BLaER1 (cell line): ENCODE data around the gene ZCCHC24.
A peak's percentile ranks its signal among the peaks of the same experiment; 100 is the strongest.

Experiments
- H3K27ac ChIP-seq: shearing (Covaris generic); formaldehyde crosslinking; 2 replicates; pipeline ENCODE4 v1.8.1; 2022
- H3K27me3 ChIP-seq: shearing (Covaris generic); formaldehyde crosslinking; 2 replicates; pipeline ENCODE4 v1.8.1; 2022
- H3K36me3 ChIP-seq: shearing (Covaris generic); formaldehyde crosslinking; 2 replicates; pipeline ENCODE4 v1.8.1; 2022
- H3K4me1 ChIP-seq: shearing (Covaris generic); formaldehyde crosslinking; 2 replicates; pipeline ENCODE4 v1.8.1; 2022
- H3K4me2 ChIP-seq: shearing (Covaris generic); formaldehyde crosslinking; 2 replicates; pipeline ENCODE4 v1.8.1; 2022
- H3K4me3 ChIP-seq: shearing (Covaris generic); formaldehyde crosslinking; 2 replicates; pipeline ENCODE4 v1.8.1; 2022
- H3K9ac ChIP-seq: shearing (Covaris generic); formaldehyde crosslinking; 2 replicates; pipeline ENCODE4 v1.8.1; 2022
- H3K9me3 ChIP-seq: shearing (Covaris generic); formaldehyde crosslinking; 2 replicates; pipeline ENCODE4 v1.8.1; 2022
- H4K20me1 ChIP-seq: shearing (Covaris generic); formaldehyde crosslinking; 2 replicates; pipeline ENCODE4 v1.8.1; 2022
- Cebpa-rat ChIP-seq: shearing (Covaris generic); IDR thresholded peaks from 2 replicates; pipeline ENCODE4 v1.8.1; 2022

ZCCHC24 gene

GRCh38 chr10:79350407-79351154 is 94.8 kb downstream of the ZCCHC24 start:
- no peak overlapping the region for H3K4me3 ChIP-seq
- H3K27me3 ChIP-seq: no peaks in the 10 kb centered on the region
- H4K20me1 ChIP-seq: peaks cover 76% of the 10 kb centered on the region
- no peak overlapping the region for H3K9ac ChIP-seq
- H3K9me3 ChIP-seq: no peaks in the 10 kb centered on the region
- peaks cover 42% of the 10 kb centered on the region for H3K4me1 ChIP-seq
- no peak for TF ChIP-seq Cebpa-rat
- H3K36me3 ChIP-seq: peaks cover 70% of the 10 kb centered on the region
- H3K27ac ChIP-seq: no peak overlapping the region
- no peak overlapping the region for H3K4me2 ChIP-seq

- Histone ChIP-seq H3K4me1 (peaks cover 42% of the 10 kb centered on the region), H3K36me3 (peaks cover 63% of the 10 kb centered on the region), H3K9me3 (no peaks in the 10 kb centered on the region), H3K4me3 (0 out of 2 replicates have a peak overlapping the region, but pooled peaks have one; percentile 97), H3K4me2 (peak overlapping the region; percentile 97), H3K9ac (peak overlapping the region; percentile 98; the same call in 1 of the 2 replicates), H3K27me3 (no peaks in the 10 kb centered on the region), H3K27ac (no peak overlapping the region), H4K20me1 (peaks cover 69% of the 10 kb centered on the region)
- TF ChIP-seq Cebpa-rat: no peak
Measured at GRCh38 chr10:79349766-79350406, 95.5 kb downstream of the ZCCHC24 start.

GRCh38 chr10:79349072-79349491 is 96.3 kb downstream of the ZCCHC24 start:
- peaks cover 55% of the 10 kb centered on the region for H3K36me3 ChIP-seq
- H3K4me2 ChIP-seq: peak overlapping the region; percentile 97
- H3K4me1 ChIP-seq: peaks cover 45% of the 10 kb centered on the region
- peak overlapping the region; percentile 97 for H3K4me3 ChIP-seq
- 0 out of 2 replicates have a peak overlapping the region, but pooled peaks have one; percentile 22 for H3K27ac ChIP-seq
- H4K20me1 ChIP-seq: peaks cover 61% of the 10 kb centered on the region
- no peak for TF ChIP-seq Cebpa-rat
- no peaks in the 10 kb centered on the region for H3K27me3 ChIP-seq
- H3K9me3 ChIP-seq: no peaks in the 10 kb centered on the region
- peak overlapping the region; percentile 98 for H3K9ac ChIP-seq

GRCh38 chr10:79348640-79348988 is 96.8 kb downstream of the ZCCHC24 start:
- peaks cover 45% of the 10 kb centered on the region for H3K4me1 ChIP-seq
- peak overlapping the region; percentile 98 for H3K9ac ChIP-seq
- H4K20me1 ChIP-seq: peaks cover 56% of the 10 kb centered on the region
- peaks cover 51% of the 10 kb centered on the region for H3K36me3 ChIP-seq
- no peaks in the 10 kb centered on the region for H3K27me3 ChIP-seq
- H3K4me2 ChIP-seq: peak overlapping the region; percentile 97
- H3K9me3 ChIP-seq: no peaks in the 10 kb centered on the region
- peak overlapping the region; percentile 98 for H3K27ac ChIP-seq
- TF ChIP-seq Cebpa-rat: no peak
- H3K4me3 ChIP-seq: peak overlapping the region; percentile 97

GRCh38 chr10:79347894-79348639 is 97.4 kb downstream of the ZCCHC24 start:
- peaks cover 45% of the 10 kb centered on the region for H3K4me1 ChIP-seq
- TF ChIP-seq Cebpa-rat: peak; percentile 85
- H3K4me2 ChIP-seq: peak overlapping the region; percentile 97
- H4K20me1 ChIP-seq: peaks cover 51% of the 10 kb centered on the region
- H3K36me3 ChIP-seq: peaks cover 45% of the 10 kb centered on the region
- H3K9me3 ChIP-seq: no peaks in the 10 kb centered on the region
- peak overlapping the region; percentile 97 for H3K4me3 ChIP-seq
- H3K27ac ChIP-seq: peak overlapping the region; percentile 98
- H3K9ac ChIP-seq: peak overlapping the region; percentile 98
- no peaks in the 10 kb centered on the region for H3K27me3 ChIP-seq

- Histone ChIP-seq H3K4me1 (peaks cover 45% of the 10 kb centered on the region), H3K27me3 (no peaks in the 10 kb centered on the region), H3K9ac (peak within 1 kb of the TSS; percentile 98), H3K9me3 (no peaks in the 10 kb centered on the region), H3K4me3 (peak within 1 kb of the TSS; percentile 97), H3K27ac (peak within 1 kb of the TSS; percentile 98), H4K20me1 (peaks cover 44% of the 10 kb centered on the region), H3K36me3 (peaks cover 38% of the 10 kb centered on the region), H3K4me2 (peak within 1 kb of the TSS; percentile 97)
- no peak for TF ChIP-seq Cebpa-rat
Measured at GRCh38 chr10:79347226-79347893, 98.1 kb downstream of the ZCCHC24 start, which contains the start of gene PPIF. TSS of gene PPIF (plus strand) at chr10:79347469. CDS start at chr10:79347549, 80 bp downstream.

GRCh38 chr10:79346388-79347225 is 98.8 kb downstream of the ZCCHC24 start:
- Histone ChIP-seq H3K4me1 (peaks cover 45% of the 10 kb centered on the region), H3K9ac (peak overlapping the region; percentile 40; the same call in 1 of the 2 replicates), H3K36me3 (peaks cover 31% of the 10 kb centered on the region), H3K27ac (0 out of 2 replicates have a peak overlapping the region, but pooled peaks have one; percentile 7), H3K4me3 (peak overlapping the region; percentile 97; the same call in 1 of the 2 replicates), H4K20me1 (peaks cover 36% of the 10 kb centered on the region), H3K9me3 (no peaks in the 10 kb centered on the region), H3K4me2 (peak overlapping the region; percentile 97), H3K27me3 (no peaks in the 10 kb centered on the region)
- no peak for TF ChIP-seq Cebpa-rat

GRCh38 chr10:79346012-79346340 is 99.4 kb downstream of the ZCCHC24 start:
- H3K27ac ChIP-seq: peak overlapping the region; percentile 14; the same call in 1 of the 2 replicates
- peaks cover 25% of the 10 kb centered on the region for H3K36me3 ChIP-seq
- peaks cover 45% of the 10 kb centered on the region for H3K4me1 ChIP-seq
- no peak overlapping the region for H3K9ac ChIP-seq
- no peak overlapping the region for H3K4me2 ChIP-seq
- no peak overlapping the region for H3K4me3 ChIP-seq
- no peaks in the 10 kb centered on the region for H3K9me3 ChIP-seq
- H4K20me1 ChIP-seq: peaks cover 30% of the 10 kb centered on the region
- no peaks in the 10 kb centered on the region for H3K27me3 ChIP-seq
- TF ChIP-seq Cebpa-rat: no peak
